Tibial nerve (tissue), 4 donors: ENCODE results near the gene SLC12A1.

Experiments
- CTCF ChIP-seq, 5 experiments: fragments of 200-600 bp in 3 of 5; fragments of 450-650 bp in 2 of 5; sonication (generic) in 3 of 5; IDR thresholded peaks; one replicate each; pipeline ENCODE4 v1.5.1; 2016 to 2019; ENCODE audit warnings: antibody characterized with exemption in 5 of 5, mild to moderate bottlenecking in 3 of 5, moderate library complexity in 2 of 5
- EP300 ChIP-seq, 2 donors: sonication (generic); formaldehyde crosslinking; IDR thresholded peaks; one replicate each; pipeline ENCODE4 v1.6.1; 2017; ENCODE audit warnings: antibody characterized with exemption in 2 of 2, mild to moderate bottlenecking in 1 of 2
- POLR2A ChIP-seq, 2 donors: fragments of 450-650 bp; IDR thresholded peaks; one replicate each; pipeline ENCODE4 v1.6.1; 2017; ENCODE audit warnings: antibody characterized with exemption in 2 of 2, mild to moderate bottlenecking in 2 of 2, moderate library complexity in 2 of 2

- TF ChIP-seq CTCF (IDR thresholded peaks at IDR 0.05) (no peak), POLR2A (IDR thresholded peaks at IDR 0.05) (no peak), EP300 (IDR thresholded peaks at IDR 0.05) (no peak)
Measured at GRCh38 chr15:48253172-48253571, 47.1 kb downstream of the SLC12A1 start.
